GM12878 (cell line): ENCODE data around the gene NAGK. TPM values are rescaled to one million over a fixed set of nuclear protein-coding genes. Genes with fewer than 3 reads are reported as not detected.
"Not testable (repeated sequence)": the region's sequence is repeated elsewhere in the genome, so short reads cannot be mapped to it uniquely, and the experiment has no call there.

Experiments used
- ATAC-seq: fragments of 200-7000 bp; cut with Tn5 transposase; 3 replicates; pipeline ENCODE4 v1.9.1; 2020; ENCODE audit warnings: mild to moderate bottlenecking, moderate library complexity
- BruUV-seq: library from RNA; stranded (reverse); fragments of 400-500 nt; replicated peaks from 2 replicates; lab custom pipeline; 2021; lab: Mats Ljungman, UMichigan
- CTCF ChIA-PET: fragments of 300-600 bp; sonication (Branson Sonifier 250); formaldehyde crosslinking; extraction: SDS; loops from one replicate; lab custom pipeline; 2021; ENCODE audit warnings: inconsistent platforms; lab: Yijun Ruan, JAX
- POLR2A ChIA-PET: fragments of 350-600 bp; formaldehyde crosslinking; extraction: SDS; loops from one replicate; lab custom pipeline; 2021; ENCODE audit warnings: inconsistent platforms; lab: Charles Lee
- RAD21 ChIA-PET: fragments of 300-600 bp; sonication (Branson Sonifier 250); formaldehyde crosslinking; loops from one replicate; lab custom pipeline; 2023; ENCODE audit warnings: antibody characterized with exemption; ENCODE audit not compliant: unreplicated experiment; lab: Charles Lee
- SMC1A ChIA-PET: fragments of 300-600 bp; sonication (Branson Sonifier 250); formaldehyde crosslinking; loops from one replicate; lab custom pipeline; 2023; ENCODE audit not compliant: unreplicated experiment, uncharacterized antibody; lab: Charles Lee
- DNase-seq: peaks from one replicate; pipeline ENCODE4 v3.0.0-alpha.2; 2011; ENCODE audit warnings: low read depth, low spot score
- FAIRE-seq: peaks from 3 replicates; lab custom pipeline; 2011; peaks lifted over from hg19 to GRCh38; lab: Jason Lieb, UNC
- H2AFZ ChIP-seq: 2 replicates; pipeline ENCODE4 v1.6.0; 2011; ENCODE audit warnings: low read depth, low read length, control low read depth; ENCODE audit not compliant: control insufficient read depth
- H3K27ac ChIP-seq: 2 replicates; pipeline ENCODE4 v1.5.1; 2011; ENCODE audit warnings: control low read depth; ENCODE audit not compliant: control insufficient read depth, insufficient read depth
- H3K27me3 ChIP-seq, 2 experiments: replicated peaks in 1 of 2; 2 replicates each; pipeline versions ENCODE4 v1.6.0 to v1.6.1; 2011; ENCODE audit warnings: low read length in 1 of 2; ENCODE audit not compliant: control insufficient read depth in 2 of 2, insufficient read depth in 2 of 2
- H3K36me3 ChIP-seq, 2 experiments: 2 replicates each; pipeline ENCODE4 v1.5.1; 2011; ENCODE audit warnings: low read length in 1 of 2; ENCODE audit not compliant: control insufficient read depth in 2 of 2, insufficient read depth in 2 of 2
- H3K4me1 ChIP-seq: 2 replicates; pipeline ENCODE4 v1.6.1; 2011; ENCODE audit warnings: mild to moderate bottlenecking, low read length, moderate library complexity, mixed read lengths; ENCODE audit not compliant: control insufficient read depth, insufficient read depth
- H3K4me2 ChIP-seq: 2 replicates; pipeline ENCODE4 v1.6.0; 2011; ENCODE audit warnings: control low read depth; ENCODE audit not compliant: control insufficient read depth, insufficient read depth
- H3K4me3 ChIP-seq: fragments of 200-600 bp; sonication (generic); 2 replicates; pipeline ENCODE4 v1.5.1; 2016
- H3K79me2 ChIP-seq: 2 replicates; pipeline ENCODE4 v1.6.0; 2011; ENCODE audit warnings: low read length; ENCODE audit not compliant: control insufficient read depth, insufficient read depth
- H3K9ac ChIP-seq: 2 replicates; pipeline ENCODE4 v1.8.0; 2011; ENCODE audit warnings: low read length, control low read depth, mixed read lengths; ENCODE audit not compliant: control insufficient read depth, insufficient read depth
- H3K9me3 ChIP-seq: replicated peaks from 3 replicates; pipeline ENCODE4 v1.5.1; 2011; ENCODE audit warnings: mild to moderate bottlenecking, low read length; ENCODE audit not compliant: control insufficient read depth, insufficient read depth
- H4K20me1 ChIP-seq: 2 replicates; pipeline ENCODE4 v1.6.0; 2011; ENCODE audit not compliant: control insufficient read depth, insufficient read depth
- RFX5 ChIP-seq: IDR thresholded peaks from 2 replicates; pipeline ENCODE4 v1.6.1; 2011; ENCODE audit warnings: low read depth, low read length, improper control_type of control experiment
- YBX1 ChIP-seq: fragments of 450-650 bp; IDR thresholded peaks from 2 replicates; pipeline ENCODE4 v1.6.1; 2016; ENCODE audit warnings: antibody characterized with exemption
- WGBS: methylation state at CpG from one replicate; pipeline ENCODE4 v1.1.6; 2016; ENCODE audit warnings: low lambda C conversion rate; ENCODE audit not compliant: insufficient replicate concordance, insufficient coverage; ENCODE audit errors: missing lambda C conversion rate; 5-methylcytosine and 5-hydroxymethylcytosine counted together
- in situ Hi-C: fragments of 300-500 bp; cut with MboI; formaldehyde crosslinking; loops from 9 replicates; pipeline ENCODE4 v1.14.3; 2018; ENCODE audit warnings: mixed read lengths
- intact Hi-C: fragments of 100-400 bp; cut with micrococcal nuclease; formaldehyde crosslinking; loops from one replicate; pipeline ENCODE4 v1.14.2; 2022; ENCODE audit not compliant: unreplicated experiment
- polyA plus RNA-seq, 11 experiments: library from polyadenylated mRNA; depleted of rRNA in 4 of 11; unstranded in 6 of 11; stranded (reverse) in 5 of 11; fragments of >200 nt; fragmentation: Nextera tagmentation in 4 of 11; fragmentation: Illumina TruSeq in 1 of 11; extraction: Ambion mirVana in 4 of 11; extraction: Trizol in 1 of 11; gene quantifications; 1 replicate in 1 of 11; 2 replicates in 10 of 11; pipeline versions ENCODE4 v1.2.1 to v1.2.3, GENCODE V29; 2011 to 2016; ENCODE audit warnings: inconsistent platforms in 2 of 11, missing spikeins in 2 of 11, low read depth in 1 of 11
- total RNA-seq, 4 experiments: library from RNA; depleted of rRNA in 3 of 4; stranded (reverse); fragments of >200 nt in 3 of 4; fragmentation: Illumina TruSeq in 1 of 4; extraction: Trizol in 1 of 4; gene quantifications; 2 replicates each; pipeline versions ENCODE4 v1.2.1 to v1.2.3, GENCODE V29; 2013 to 2021
- TF ChIP-seq, protein P1 (sequence below): fragments of 450-650 bp; IDR thresholded peaks from 2 replicates; pipeline ENCODE4 v1.6.1; 2017; ENCODE audit warnings: antibody characterized with exemption, mild to moderate bottlenecking, moderate library complexity

Gene NAGK
- total and polyA plus RNA-seq, 10 of the 15 experiments (the other 5 are each of a cell fraction or from before 2014, with no cell fraction given) = 67.7 to 137 (median 115) TPM

GRCh38 chr2:71036296-71036695 is 32.2 kb upstream of the NAGK start:
- H4K20me1 ChIP-seq, H3K9ac ChIP-seq, H3K36me3 ChIP-seq, H3K4me2 ChIP-seq, in situ Hi-C loops, POLR2A ChIA-PET, ATAC-seq, H3K4me1 ChIP-seq, SMC1A ChIA-PET, CTCF ChIA-PET, H3K79me2 ChIP-seq, H2AFZ ChIP-seq, intact Hi-C loops, DNase-seq, H3K27ac ChIP-seq, H3K9me3 ChIP-seq, RAD21 ChIA-PET, H3K27me3 ChIP-seq, BruUV-seq, FAIRE-seq, H3K4me3 ChIP-seq: not testable (repeated sequence)
- 62% methylated on average over 8 of the region's 8 CpGs for WGBS

DNA sequence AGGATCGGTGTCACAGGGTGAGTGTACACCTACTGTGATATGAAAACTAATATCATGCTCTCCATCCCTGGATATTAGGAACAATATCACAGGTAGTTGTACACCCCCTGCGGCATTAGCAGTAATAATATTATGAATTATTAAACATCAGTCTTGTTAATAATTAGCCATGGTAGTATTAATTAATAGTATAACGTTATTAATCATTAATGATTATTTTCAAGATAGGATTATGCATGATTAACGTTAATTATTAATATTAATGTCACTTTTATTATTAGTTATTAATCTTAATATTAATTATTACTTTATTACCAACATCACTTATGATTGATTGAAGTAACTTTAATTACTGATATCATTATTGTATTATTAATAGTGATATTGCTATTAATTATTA is 26.2 kb upstream of the NAGK start:
- H3K4me2 ChIP-seq = no peak overlapping the region
- H3K4me1 ChIP-seq = no peaks in the 10 kb centered on the region
- FAIRE-seq (no peak), ATAC-seq (no peak), DNase-seq (no peak)
- H4K20me1 ChIP-seq = no peaks in the 10 kb centered on the region
- H3K79me2 ChIP-seq = no peaks in the 10 kb centered on the region
- 56% methylated on average over 4 of the region's 4 CpGs for WGBS
- SMC1A ChIA-PET = no interaction called here
- H3K9me3 ChIP-seq = no peaks in the 10 kb centered on the region
- intact Hi-C loops (no loop called here), in situ Hi-C loops (no loop called here)
- CTCF ChIA-PET = no interaction called here
- no TSS peak for BruUV-seq
- H3K27ac ChIP-seq = no peak overlapping the region
- no peaks in the 10 kb centered on the region for H3K27me3 ChIP-seq
- POLR2A ChIA-PET = no interaction called here
- RAD21 ChIA-PET = no interaction called here
- TF ChIP-seq, protein P1, sequence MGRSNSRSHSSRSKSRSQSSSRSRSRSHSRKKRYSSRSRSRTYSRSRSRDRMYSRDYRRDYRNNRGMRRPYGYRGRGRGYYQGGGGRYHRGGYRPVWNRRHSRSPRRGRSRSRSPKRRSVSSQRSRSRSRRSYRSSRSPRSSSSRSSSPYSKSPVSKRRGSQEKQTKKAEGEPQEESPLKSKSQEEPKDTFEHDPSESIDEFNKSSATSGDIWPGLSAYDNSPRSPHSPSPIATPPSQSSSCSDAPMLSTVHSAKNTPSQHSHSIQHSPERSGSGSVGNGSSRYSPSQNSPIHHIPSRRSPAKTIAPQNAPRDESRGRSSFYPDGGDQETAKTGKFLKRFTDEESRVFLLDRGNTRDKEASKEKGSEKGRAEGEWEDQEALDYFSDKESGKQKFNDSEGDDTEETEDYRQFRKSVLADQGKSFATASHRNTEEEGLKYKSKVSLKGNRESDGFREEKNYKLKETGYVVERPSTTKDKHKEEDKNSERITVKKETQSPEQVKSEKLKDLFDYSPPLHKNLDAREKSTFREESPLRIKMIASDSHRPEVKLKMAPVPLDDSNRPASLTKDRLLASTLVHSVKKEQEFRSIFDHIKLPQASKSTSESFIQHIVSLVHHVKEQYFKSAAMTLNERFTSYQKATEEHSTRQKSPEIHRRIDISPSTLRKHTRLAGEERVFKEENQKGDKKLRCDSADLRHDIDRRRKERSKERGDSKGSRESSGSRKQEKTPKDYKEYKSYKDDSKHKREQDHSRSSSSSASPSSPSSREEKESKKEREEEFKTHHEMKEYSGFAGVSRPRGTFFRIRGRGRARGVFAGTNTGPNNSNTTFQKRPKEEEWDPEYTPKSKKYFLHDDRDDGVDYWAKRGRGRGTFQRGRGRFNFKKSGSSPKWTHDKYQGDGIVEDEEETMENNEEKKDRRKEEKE = no peak
- no peak for TF ChIP-seq YBX1
- TF ChIP-seq RFX5 = no peak
- TF ChIP-seq, all 136 proteins: peak for 0
- H2AFZ ChIP-seq = no peak overlapping the region
- H3K4me3 ChIP-seq = no peak overlapping the region
- no peaks in the 10 kb centered on the region for H3K36me3 ChIP-seq
- no peak overlapping the region for H3K9ac ChIP-seq
